GM21447 (cell line): ENCODE measurements around the gene SLC25A19.
"Not testable (repeated sequence)": the region's sequence is repeated elsewhere in the genome, so short reads cannot be mapped to it uniquely, and the experiment has no call there.

Experiments used
- ATAC-seq: cut with Tn5 transposase; IDR thresholded peaks from one replicate; pipeline ENCODE4 v1.9.1; 2021; ENCODE audit not compliant: unreplicated experiment

Gene SLC25A19

GRCh38 chr17:75267411-75268232 is 21.6 kb downstream of the SLC25A19 start:
- no peak for ATAC-seq

- ATAC-seq = no peak
Observed at GRCh38 chr17:75267153-75267410, 22.2 kb downstream of the SLC25A19 start.

DNA sequence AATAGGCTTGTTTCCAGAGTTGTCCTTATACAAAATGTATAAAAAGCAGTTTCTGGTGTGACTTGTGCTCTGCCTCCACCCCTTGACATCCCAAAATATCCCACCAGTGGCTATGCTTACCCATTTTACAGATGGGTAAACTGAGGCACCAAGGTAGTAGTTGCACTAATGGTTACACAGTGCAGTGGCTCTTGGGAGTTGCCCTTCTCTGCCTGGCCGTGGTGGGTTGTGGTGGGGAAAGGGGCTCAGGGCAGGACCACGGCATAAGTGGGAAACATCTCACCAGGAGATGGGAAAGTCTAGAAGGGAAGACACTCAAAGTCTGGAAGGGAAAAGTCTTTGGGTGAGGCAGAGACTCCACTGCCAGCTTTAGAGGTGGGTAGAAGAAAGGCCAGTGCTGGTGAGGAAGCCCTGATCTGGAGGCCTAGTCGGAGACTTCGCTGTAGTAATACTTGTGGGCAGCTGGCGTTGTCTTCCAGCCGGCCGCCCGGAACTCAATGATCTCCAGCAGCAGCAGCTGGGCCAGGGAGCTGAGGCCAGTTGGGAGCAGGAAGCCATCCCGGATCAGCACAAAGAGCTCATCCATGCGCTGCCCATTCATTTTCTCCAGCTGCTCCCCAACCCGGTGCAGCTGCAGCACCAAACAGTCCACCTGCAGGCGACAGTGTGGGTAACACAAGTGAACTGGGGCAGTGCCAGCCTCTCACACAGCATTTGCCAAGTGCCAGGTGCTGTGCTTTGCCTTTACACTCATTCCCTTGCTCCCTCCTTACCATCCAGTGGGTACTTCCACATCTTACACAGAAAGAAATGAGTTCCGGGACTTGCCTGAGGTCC is 22.7 kb downstream of the SLC25A19 start:
- ATAC-seq = no peak

GRCh38 chr17:75265614-75266315 is 23.5 kb downstream of the SLC25A19 start:
- no peak for ATAC-seq

DNA sequence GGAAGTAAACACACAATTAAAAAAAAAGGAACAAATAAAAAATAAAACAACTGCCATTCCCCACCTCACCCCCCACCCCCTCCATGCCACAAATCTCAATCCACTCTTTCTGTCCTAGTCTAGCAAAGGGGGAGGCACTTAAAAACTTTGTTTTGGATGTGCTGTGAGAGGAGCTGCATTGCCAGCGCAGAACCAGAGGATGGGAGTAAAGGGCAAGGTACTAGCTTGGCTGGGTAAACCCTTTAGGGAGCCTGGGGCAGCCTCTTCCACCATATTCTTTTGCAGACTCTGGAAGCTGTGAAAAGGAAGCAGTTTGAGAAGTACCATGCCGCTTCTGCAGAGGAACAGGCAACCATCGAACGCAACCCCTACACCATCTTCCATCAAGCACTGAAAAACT is 26.2 kb downstream of the SLC25A19 start:
- ATAC-seq = no peak

GRCh38 chr17:75262112-75262606 is 27.1 kb downstream of the SLC25A19 start:
- ATAC-seq = no peak

DNA sequence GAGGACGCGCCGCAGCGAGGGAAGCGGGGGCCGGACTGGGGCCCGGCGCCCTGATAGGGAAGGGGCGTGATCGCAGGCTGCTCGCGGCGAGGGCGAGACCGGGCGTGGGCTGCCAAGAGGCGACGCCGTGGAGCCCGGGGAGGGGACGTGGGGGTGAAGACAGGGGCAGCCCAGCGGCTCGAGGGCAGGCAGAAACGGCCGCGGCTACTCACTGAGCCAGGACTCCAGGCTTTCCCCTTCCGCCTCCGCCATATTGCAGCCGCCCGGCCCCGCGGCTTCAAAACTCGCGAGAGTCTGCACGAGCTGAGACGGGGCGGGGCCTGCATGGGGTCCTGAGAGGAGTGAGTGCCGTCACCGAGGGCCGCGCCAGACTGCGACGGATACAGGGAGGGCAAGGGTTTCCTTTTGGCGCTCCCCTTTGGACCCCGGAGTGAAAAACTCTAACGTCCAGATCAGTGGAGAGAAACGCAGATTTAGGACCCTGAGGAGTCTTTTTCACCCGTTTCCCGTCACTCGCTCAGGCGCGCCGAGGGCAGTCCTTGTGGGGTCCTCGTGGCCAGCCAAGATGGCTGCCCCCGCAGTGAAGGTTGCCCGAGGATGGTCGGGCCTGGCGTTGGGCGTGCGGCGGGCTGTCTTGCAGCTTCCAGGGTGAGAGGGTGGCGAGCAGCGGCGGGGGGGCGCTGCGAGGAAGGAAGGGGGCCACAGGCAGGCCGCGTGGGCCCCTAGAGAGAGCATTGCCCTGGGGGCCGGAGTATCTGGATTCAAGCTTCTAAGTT is 27.7 kb downstream of the SLC25A19 start, which contains the start of the genes GGA3 and MRPS7:
GGA3 (minus strand) TSS at position 271 of the 776 bp plus-strand sequence; CDS start at position 252, 19 bp downstream.
MRPS7 (plus strand) TSS at position 544 of the 776 bp plus-strand sequence; CDS start at position 566, 22 bp downstream.
- ATAC-seq = peak; percentile 86

GRCh38 chr17:75260641-75261335 is 28.4 kb downstream of the SLC25A19 start:
- peak; percentile 33 for ATAC-seq

DNA sequence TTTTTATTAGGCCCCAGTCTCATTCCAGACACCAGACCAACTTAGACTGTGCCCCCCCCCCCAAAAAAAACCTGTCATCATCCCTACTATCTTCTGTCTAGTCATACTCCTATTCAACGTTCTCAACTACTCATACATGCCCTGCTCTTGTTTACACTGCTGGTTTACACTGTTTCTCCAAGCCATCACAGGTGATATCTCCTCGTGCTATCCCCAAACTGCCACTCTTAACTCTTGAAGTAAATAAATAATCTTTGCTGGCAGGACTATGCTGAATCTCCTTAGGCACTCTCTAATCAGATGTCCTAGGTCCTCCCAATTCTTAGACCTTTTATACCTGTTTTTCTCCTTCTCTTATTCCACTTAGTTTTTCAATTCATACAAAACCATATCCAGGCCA is 32.0 kb downstream of the SLC25A19 start:
- not testable (repeated sequence) for ATAC-seq

DNA sequence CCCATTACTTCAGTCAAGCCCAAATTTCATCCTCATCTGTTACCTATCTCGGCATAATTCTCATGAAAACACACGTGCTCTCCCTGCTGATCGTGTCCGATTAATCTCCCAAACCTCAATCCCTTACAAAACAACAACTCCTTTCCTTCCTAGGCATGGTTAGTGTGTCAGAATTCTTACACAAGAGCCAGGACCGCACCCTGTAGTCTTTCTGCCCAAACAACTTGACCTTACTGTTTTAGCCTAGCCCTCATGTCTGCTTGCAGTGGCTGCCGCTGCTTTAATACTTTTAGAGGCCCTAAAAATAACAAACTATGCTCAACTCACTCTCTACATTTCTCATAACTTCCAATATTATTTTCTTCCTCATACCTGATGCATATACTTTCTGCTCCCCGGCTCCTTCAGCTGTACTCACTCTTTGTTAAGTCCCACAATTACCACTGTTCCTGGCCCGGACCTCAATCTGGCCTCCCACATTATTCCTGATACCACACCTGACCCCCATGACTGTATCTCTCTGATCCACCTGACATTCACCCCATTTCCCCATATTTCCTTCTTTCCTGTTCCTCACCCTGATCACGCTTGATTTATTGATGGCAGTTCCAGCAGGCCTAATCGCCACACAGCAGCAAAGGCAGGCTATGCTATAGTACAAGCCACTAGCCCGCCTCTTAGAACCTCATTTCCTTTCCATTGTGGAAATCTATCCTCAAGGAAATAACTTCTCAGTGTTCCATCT is 33.1 kb downstream of the SLC25A19 start:
- not testable (repeated sequence) for ATAC-seq

- no peak for ATAC-seq
Observed at GRCh38 chr17:75252039-75252816, 37.0 kb downstream of the SLC25A19 start.

- peak; percentile 96 for ATAC-seq
Observed at GRCh38 chr17:75250009-75250471, 39.2 kb downstream of the SLC25A19 start.

DNA sequence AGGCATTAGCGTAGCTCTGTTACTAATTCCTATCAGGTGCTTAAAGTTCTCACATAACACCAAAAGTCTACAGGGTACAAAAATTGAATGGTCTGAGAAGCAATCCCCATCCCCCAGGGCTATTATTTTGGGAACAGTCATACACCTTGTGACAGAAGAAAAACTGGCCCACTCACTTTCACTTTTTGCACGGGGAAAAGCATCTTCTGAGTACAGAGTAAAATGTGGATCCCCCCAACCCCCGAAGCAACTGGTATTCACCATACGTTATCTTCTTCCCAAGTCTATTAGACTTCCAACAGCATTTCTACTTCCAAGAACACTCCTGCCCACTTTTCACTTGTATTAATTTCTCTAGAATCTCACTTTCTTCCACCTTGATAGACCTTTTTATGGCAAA is 39.7 kb downstream of the SLC25A19 start:
- ATAC-seq = no peak

GRCh38 chr17:75246404-75246803 is 42.8 kb downstream of the SLC25A19 start:
- no peak for ATAC-seq

DNA sequence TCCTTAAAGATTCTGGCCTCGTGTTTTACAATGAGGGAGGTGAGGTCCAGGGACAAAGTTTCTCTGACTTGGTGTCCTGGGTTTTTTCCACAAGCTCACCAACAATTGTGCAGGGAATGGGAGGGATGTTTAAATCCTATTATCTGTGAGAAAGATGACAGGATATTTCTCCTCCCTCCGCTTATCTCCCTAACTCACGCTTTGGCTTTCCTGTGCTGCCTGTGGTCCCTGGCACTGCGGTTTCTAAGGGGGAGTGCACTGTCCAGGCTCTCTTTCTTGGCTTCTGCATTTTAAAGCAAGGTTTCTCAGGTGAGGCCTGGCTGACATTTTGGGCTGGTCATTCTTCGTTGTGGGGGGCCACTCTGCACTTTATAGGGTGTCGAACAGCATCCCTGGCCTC is 44.2 kb downstream of the SLC25A19 start:
- no peak for ATAC-seq

DNA sequence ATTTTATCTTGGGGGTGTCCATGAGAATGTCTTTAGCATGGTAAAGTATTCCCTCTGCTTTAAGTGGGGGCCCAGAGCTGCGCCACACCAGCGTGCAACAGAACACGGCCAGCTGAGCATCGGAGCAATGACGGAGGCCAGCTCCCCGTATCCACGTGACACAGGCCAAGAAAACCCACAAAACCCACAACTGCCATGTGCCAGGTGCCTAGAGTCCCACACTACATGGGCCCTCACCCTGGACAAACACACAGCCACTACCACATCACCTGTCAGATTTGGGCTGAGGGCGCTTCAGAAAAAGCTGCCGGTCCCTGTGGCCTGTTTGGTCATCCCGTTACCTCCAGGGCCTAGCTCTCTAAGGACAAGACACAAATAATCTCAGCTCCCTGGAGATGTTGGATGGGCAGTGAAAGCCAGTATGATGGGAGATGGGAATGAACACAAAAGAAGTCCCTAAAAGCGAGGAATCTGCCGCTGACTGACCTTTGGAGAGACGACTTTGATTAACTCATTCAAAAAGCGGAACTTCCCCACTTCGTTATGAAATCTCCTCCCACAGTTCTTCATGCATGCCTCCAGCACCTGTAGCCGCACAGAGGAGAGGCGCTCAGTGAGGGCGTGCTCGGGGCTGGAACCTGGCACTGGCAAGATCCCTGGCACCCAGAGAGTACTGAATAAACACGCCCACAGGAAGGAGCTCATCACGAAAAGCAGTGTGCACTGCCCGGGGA is 44.9 kb downstream of the SLC25A19 start:
- no peak for ATAC-seq

DNA sequence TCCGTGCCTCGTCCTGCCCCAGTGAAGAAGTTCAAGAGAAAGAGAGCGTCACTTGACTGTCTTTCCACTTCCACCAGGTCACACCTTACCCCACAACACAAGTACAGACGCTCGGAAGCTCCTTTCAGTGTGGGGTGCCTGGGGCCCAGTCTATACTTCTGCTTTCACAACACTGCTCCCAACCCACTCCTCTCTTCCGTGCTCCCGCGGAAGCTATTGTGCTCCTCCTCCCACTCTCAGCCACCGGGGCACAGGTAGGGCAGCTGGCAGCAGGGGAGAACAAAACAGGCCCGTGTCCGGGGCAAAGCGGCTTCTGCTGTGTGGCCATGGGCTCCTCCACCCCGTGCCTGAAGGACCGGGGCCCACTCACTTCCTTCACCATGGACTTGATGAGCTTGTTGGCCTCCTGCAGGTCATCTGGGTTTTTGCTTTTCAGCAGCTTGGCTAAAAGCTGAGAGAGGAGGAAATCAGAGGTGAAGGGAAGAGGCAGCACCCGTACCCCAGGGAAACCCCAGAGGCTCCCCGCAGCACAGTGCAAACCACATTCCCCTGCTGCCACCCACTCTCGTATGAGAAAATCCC is 46.7 kb downstream of the SLC25A19 start:
- ATAC-seq = no peak
